T-helper 1 cell treated with Interleukin-12 subunit alpha and Interleukin-12 subunit beta and Interleukin-4 antibody, amounts not matched to agents 30 ng/mL and 1 ng/mL, for 36 hours (primary cell): ENCODE results near the gene PLCB4. TPM values are rescaled to one million over a fixed set of nuclear protein-coding genes. Genes with fewer than 3 reads are reported as not detected.

Experiments used
- intact Hi-C: fragments of 100-400 bp; cut with micrococcal nuclease; formaldehyde crosslinking; loops from one replicate; pipeline ENCODE4 v1.15.1; 2024
- total RNA-seq: library from RNA; stranded (reverse); gene quantifications from 2 replicates; pipeline ENCODE4 v1.2.3, GENCODE V29; 2022

Gene PLCB4
- total RNA-seq, 1 donor from 2014 or later, result not detected

DNA sequence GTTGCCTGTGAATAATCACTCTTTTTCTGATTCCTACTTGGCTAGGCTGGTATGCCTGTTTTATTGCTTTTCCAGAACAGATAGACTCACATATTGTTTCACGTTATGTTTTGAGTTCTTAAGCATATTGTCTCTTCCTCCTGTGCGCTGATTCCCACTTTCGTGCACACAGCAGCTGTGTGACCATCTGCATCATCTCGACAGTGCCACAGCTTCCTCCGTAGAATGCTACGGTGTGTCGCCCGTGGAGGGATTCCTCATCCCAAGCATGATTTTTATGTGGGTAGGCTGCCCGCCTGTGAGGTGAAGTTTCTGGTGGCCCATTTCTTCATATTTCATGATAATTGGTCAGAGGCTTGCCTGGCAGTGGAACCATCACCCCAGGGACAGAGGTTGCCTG is 31.8 kb downstream of the PLCB4 start:
- intact Hi-C loops, result no loop called here

DNA sequence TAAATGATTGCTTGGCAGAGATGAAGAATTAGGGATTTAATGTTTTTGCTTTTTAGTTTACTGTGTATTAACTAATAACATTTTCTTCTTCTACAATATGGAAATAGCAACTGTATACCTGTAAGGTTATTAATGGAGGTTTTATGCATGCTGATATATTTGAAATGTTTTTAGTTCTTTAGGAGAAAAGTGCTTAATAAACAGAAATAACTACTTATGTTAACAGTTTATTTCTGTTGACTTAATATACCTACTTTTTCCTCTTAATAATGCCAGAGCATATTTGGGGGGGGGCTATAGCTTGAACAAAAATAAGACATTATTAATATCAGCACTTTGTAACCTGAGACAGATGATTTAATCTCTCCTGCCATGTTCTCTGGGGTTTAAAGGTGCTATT is 33.6 kb downstream of the PLCB4 start:
- intact Hi-C loops, result no loop called here

DNA sequence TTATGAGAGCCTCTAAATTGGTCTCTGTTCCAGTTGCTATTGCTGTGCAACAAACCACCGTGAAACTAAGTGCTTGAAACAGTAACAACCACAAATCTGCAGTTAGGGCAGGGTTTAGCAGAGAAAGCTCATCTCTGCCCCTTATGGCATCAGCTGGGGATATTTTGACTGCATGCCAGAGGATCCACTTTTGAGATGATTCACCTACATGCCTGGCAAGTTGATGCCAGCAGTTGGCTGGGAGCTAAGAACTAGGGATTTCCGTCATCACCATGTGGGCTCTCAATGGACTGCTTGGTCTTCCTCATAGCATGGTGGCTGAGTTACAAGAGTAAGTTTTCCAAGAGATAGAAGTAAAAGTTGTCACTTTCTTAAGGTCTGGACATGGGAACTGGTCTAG is 35.1 kb downstream of the PLCB4 start:
- intact Hi-C loops, result no loop called here

DNA sequence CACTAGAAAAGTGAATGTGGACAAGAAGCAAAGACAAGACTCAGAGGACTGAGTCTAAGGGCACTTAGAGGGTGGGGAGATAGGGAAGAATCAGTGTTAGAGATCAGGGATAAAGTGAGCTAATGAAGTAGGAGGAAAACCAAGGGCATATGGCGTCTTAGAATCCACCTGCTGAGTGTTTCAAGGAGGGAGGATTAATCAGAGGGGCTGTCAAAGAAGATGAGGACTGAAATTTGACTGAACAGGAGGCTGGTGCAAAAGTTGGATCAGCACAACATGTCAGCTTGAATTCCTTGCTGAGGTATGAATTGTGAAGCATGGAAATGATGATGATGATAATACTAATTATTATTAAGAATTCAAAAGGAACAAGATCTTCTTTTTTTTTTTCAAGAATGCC is 39.4 kb downstream of the PLCB4 start:
- intact Hi-C loops, result no loop called here

DNA sequence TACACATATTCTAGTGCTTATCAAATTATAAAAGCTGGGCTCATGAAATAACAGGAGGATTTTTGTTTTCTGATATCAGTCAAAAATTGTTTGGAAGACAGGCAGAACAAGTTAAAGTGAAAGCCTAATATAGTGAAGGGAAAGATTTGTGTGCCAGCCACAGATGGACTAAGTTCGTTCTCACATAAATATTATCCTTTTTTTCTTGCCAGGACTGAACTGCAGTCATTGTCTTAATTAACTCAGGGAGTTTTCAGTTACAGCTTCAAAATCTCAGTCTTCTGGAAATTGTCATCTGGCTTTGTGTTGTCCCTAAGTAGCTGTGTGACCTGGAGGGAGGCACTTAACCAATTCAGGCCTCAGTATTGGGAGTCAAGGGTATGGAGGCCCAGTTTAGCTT is 40.7 kb downstream of the PLCB4 start:
- intact Hi-C loops, result no loop called here

DNA sequence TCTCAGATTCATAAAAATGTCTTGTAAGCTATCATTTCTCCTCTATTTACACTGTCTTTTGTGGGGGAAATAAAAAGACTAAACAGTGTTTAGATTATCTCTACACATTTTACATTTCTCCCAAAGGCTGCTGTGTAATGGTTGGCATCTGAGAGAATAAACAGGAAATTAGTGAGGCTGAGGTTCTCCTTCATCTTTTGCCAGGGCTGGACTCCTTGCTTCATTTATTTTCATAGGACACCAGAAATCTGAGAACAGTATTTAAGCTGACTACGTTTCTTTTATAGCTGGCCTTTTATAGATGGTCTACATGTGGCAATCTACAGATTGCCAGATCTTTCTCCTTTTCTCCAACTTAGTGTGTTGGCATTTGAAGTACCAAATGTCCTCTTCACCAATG is 41.5 kb downstream of the PLCB4 start:
- intact Hi-C loops, result no loop called here

DNA sequence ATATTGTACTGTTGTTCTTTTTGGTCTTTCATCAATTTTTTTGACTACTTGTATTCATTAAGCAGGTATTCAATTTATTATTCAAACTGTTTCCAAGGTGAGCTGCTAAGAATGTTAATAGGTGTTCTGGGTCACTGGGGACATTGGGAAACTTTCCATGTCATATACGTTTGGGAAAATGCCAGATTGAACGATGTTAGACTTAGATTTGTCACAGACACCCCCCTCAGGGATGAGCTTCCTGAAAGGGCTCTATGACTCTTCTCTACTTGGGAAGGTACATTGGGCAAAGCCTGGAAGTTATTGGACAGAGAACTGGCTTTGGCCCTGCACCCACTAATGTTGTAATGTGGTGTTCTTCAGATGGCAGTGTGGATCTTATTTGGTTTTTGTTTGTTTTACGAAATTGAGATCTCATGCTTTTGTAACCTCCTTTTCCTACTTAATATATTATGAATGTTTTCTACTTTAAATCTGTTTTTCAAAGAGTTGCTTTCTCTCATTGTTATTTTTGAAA is 42.1 kb downstream of the PLCB4 start:
- intact Hi-C loops, result no loop called here

DNA sequence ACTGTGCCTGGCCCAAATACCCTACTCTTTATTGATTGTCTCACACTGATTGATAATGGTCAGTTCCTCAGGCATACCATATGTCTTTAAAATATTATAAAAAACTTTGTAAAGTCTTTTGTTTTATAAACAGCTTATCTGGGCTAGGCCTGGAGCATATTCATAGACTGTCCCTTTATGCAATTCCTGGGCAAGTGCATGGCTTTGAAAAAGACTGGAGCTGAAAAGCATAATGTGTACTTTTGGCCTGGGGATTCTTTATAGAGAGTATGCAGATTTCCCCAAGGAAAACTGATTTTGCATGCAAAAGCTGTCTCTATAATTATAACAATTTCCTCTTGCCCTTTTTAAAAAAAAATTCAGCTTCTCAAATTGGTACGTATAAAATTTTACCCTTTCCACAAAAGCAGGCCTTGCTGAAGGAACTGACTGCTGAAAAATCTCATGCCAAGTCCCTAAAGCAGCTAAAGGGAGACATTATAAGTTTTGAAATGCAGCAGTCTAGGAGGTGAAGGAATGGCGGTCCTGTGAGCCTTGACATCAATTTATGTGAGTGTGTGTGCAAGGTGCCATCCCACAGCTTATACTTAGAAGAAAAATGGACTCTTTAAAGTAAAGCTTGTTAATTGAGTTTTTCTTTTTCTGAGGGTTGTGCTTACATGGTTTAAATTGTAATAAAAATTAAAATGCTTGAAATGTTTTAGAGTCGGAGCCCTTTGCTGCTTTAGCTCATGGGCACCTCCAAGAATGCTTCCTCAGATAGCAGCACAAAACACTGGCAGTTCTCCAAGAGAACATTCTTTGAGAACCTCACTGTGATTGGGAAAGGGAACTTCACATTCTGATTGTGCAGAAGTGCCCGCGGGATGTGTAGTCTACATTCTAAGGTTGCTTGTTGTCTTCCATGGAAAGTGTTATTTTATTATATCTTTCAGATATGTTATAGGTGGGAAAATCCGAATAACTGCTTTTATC is 43.9 kb downstream of the PLCB4 start:
- intact Hi-C loops, result no loop called here

DNA sequence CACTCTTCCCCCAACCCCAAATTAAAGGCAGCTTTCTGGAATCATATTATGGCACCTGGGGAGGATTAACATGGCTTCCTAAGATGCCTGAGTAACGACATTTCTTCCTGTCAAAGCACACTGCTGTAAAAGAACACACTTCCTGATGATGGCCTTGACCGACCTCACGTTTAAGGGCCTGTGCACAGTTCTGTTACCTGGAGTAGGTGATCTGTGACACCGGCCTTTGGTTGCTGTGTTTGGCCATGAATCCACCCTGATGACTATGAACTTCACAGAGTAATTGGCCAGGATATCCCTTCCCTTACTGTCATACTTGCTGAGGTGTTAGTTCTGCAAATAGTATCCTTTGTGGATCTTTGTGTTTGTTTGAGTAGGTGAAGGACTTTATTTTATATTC is 45.8 kb downstream of the PLCB4 start:
- intact Hi-C loops, result no loop called here

DNA sequence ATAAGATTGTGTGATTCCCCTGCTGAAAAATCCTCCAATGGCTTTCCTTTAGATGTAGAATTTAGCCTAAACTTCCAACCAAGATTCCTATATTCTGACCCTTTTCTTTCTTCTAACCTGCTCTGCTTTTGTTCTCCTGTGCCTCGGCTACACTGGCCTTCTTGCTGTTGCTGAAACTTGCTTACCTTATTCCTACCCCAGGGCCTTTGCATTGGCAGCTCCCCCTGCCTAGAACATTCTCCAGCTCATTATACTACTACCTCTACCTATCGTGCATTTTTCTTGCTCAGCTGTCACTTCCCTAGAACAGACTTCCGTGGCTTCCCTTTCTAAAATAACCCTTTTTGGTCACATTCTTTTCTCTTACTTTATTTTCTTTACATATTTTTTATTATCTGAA is 48.7 kb downstream of the PLCB4 start:
- intact Hi-C loops, result no loop called here

DNA sequence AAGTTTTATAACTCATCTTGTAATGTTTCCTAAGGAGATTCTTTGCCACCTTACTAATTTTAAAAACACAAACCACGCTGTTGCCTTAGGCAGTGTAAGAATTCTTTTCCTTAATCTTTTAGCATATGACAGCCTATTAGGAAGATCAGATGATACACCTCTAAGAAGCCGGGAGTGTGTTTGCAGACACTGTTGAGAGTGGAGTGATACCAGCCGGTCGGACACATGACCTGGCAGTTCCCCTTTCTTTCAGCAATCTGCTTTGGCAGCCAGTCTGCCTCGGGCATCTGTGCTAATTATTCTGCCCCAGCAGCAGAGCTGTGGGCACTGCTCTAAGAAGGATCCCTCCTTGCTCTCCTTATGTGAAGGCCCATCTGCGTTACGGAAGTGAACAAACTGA is 50.9 kb downstream of the PLCB4 start:
- intact Hi-C loops, result no loop called here

DNA sequence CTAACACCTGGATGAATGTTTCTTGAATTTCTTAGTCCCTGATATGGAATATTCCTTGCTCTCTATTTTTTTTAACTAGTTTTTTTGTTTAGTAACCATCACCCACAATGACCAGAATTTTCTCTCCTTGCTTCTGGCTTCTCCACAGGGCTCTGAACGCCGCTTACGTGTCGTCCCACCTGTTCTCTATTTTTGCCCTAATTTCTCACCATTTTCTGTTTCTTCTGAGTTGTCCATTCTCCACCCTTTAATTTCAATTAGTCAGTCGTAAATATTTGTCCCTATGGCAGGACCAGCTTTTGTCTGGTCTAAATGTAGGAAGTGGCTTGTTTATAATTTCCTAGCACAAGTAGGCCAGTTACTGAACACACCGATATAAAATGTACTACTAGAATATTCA is 52.3 kb downstream of the PLCB4 start:
- intact Hi-C loops, result no loop called here

DNA sequence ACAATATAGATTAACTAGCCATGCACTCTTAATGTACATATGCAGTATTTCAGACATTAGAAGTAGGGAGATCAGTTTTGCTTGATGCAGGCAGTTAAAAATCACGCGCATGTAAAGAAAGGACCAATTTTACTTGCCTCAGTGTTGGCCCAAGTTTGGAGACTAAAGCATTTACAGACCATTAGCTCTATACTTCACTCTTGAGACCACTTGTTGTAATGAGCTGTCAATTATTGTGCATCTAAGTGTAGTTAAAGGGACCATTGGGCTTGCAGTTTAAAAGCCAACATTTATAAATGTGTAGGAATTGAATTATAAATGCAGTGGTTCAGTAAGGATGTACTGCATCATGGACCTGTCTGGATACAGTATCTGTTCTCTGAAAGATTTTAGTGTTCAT is 53.7 kb downstream of the PLCB4 start:
- intact Hi-C loops, result no loop called here

DNA sequence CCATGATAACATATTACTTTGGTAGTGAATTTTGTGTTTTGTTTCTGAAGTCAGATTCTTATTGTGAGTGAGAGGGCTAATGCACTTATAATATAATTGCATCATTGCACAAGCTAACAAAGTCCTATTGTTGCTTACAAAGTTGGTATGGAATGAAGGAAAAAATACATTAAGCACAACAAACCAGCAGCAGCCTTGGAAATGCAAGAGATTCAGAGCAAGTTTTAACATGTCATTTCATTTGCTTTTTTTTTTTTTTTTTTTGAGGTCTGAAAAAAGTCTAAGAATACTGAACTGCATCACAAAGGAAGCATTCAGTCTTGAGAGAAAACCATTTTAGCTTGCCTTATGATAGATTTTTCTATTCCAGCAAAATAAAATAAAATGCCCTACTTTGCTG is 57.6 kb downstream of the PLCB4 start:
- intact Hi-C loops, result no loop called here

DNA sequence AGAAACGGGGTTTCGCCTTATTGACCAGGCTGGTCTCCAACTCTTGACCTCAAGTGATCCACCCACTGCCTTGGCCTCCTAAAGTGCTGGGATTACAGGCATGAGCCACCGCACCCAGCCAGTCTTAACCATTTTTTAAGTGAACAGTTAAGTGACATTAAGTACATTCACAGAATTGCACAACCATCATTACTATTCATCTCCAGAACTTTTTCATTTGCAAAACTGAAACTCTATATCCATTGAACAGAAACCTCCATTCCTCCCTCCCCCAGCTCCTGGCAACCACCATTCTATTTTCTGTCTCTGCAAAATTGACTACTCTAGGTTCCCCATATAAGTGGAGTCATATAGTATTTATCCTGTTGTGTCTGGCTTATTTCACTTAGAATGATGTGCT is 59.7 kb downstream of the PLCB4 start:
- intact Hi-C loops, result no loop called here

DNA sequence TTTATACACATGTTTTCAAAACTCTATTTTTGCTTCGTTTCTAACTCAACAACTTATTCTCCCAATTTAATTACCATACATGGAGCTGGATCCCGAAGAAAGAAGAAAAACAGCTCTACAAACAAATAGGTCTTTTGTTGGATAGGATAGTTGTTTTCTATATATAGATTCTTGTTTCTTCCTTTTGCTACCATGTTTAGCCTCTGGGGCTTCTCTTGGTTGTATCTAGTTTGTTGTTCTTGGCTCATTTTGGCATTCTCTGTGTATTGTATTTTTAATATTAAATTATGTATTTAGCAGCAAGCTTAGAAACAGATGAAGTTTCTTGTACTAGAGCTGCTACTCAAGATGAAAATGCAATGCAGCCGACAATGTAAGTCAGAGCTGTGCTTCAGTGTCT is 60.9 kb downstream of the PLCB4 start:
- intact Hi-C loops, result no loop called here

DNA sequence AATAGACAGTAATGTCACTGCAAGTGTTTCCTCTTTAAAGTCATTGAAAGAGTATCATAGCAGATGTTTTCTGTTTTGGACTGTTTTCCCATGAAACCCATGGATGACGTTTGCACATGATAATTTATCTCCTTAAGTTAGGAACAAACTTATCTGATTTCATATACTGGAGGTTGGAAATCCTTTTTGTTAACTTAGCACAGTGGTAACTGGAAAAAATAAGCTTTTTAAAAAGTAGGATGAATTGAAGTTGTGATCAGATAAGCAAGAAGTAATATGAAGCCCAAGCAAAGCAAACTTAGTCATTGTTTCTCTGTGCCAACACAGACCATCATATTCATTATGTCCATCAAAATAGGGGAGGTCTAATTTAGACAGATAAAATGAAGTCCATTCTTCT is 61.6 kb downstream of the PLCB4 start:
- intact Hi-C loops, result no loop called here

DNA sequence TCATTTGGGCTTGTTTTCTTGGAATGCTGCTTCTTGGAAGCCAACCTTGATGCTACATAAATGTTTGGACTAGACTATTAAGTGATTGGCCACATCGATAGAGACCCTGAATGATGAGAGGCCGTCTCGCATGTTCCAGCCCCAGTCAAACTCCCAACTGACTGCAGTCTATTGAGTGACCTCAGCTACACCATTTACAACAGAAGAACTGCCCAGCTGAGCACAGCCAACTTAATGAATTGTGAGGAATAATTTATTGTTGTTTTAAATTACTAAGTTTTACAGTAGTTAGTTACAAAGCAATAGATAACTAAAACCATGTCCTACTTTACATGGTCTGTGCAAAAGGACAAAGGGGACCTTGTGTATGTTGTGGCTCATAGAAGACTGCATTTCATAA is 63.0 kb downstream of the PLCB4 start:
- intact Hi-C loops, result no loop called here

DNA sequence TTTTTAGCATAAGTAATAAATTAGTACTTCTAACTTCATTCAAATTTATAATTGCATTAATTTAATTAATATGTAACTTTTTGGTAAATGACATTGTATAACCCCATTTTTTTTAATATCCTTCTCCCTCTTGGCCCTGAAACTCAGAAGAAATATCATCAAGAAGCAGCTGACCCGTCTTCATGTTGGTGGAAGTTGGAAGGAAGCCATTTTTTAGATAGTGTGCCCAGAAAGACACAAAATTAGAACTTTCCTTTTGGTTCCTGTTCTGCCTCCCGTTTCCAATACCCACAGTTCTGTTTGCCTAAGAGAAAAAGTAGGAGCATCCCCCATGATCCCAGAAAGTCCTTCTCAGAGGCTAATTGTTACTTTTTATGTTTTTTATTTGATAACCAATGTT is 65.5 kb downstream of the PLCB4 start:
- intact Hi-C loops, result no loop called here

DNA sequence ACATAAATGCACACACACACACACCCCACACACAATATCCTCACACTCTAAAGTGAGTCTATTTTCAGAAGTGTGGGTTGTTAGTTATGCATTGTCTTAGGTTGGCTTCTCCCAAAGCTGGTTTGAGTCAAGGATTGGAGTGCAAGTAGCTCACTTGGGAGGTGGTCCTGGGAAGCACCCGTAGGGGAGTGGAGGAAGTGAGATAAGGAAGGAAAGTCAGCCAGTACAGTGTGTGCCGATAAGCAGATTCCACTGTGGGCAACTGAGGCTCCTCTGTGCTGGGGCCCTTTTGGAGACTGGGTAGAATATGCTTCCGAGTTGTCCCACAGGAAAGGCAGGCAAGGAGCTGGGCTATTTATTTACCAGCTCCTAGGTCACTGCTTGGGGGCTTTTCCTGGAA is 67.2 kb downstream of the PLCB4 start:
- intact Hi-C loops, result no loop called here

DNA sequence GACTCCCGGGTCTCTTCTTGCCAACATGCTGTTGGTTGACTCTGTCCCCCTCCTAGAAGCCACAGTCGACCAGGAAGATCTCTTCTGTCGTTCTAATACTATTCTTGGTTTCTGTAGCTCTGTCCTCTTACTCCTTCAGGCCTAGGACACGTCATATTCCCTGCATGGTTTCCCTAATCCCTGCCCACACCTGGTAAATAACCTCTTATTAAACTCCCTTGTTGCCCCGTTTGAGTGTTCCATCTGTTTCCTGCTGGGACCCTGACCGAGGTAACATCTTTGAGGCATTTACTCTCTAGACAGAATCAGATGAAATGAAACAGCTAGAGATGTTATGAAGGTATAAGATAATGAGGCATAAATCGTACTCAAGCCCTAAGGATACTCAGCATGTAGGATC is 68.1 kb downstream of the PLCB4 start:
- intact Hi-C loops, result no loop called here

DNA sequence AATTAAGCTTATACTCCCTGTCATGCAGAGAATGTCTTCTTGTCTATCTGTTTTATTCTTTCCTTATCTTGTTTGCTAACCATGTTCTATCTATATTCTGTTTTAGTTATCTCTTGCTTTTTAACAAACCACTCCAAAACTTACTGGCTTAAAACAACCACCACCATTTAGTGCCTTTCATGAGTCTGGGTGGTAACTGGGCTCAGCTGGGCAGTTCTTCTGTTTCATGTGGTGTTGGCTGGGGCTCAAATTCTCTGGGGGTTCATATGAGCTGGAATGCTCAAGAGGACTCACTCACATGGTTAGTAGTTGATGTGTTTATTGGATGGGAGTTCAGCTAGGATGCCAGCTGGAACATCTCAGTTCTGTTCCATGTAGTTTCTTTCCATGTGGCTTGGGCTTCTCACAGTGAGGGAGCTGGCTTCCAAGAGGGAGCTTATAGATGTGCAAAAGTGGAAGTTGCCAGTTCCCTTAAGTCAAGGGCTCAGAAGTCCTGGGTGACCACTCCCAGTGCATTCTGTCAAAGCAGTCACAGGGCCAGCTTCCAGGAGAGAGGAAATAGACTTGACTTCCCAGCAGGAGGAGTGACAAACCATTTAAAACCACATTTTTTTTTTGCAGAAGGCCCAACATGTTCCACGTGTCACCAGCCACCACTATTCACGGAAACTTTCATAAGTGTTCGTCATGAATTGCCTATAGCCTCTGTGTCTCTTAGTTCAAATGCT is 70.4 kb downstream of the PLCB4 start:
- intact Hi-C loops, result no loop called here
